B cell (primary cell): ENCODE measurements around the gene MIDN.

Experiments
- CTCF ChIP-seq: fragments of 200-600 bp; IDR thresholded peaks from one replicate; pipeline ENCODE4 v1.8.0; 2022; ENCODE audit warnings: antibody characterized with exemption, mild to moderate bottlenecking
- EZH2 ChIP-seq: IDR thresholded peaks from 2 replicates; pipeline ENCODE4 v1.6.1; 2012; ENCODE audit warnings: borderline replicate concordance, low read depth, mild to moderate bottlenecking, moderate library complexity, low read length; ENCODE audit not compliant: insufficient read depth, poor library complexity, severe bottlenecking

GRCh38 chr19:1259876-1260748 is 11.7 kb downstream of the MIDN start:
- TF ChIP-seq CTCF, result no peak
- TF ChIP-seq EZH2, result no peak
